Astrocyte (in vitro differentiated cells and primary cell): ENCODE measurements around the gene TMEM128. TPM values are rescaled to one million over a fixed set of nuclear protein-coding genes. Genes with fewer than 3 reads are reported as not detected.
A peak's percentile ranks its signal among the peaks of the same experiment; 100 is the strongest.

ENCODE experiments used
- DNase-seq: peaks from one replicate; pipeline ENCODE4 v3.0.0-alpha.2; 2010; ENCODE audit warnings: low read depth
- FAIRE-seq: peaks from 2 replicates; lab custom pipeline; 2011; peaks lifted over from hg19 to GRCh38; lab: Jason Lieb, UNC
- H2AFZ ChIP-seq: 2 replicates; pipeline ENCODE4 v1.6.0; 2012; ENCODE audit warnings: low read depth, low read length, inconsistent platforms
- H3K27ac ChIP-seq: 2 replicates; pipeline ENCODE4 v1.5.1; 2011; ENCODE audit warnings: low read depth, low read length, inconsistent platforms
- H3K27me3 ChIP-seq: 2 replicates; pipeline ENCODE4 v1.6.0; 2011; ENCODE audit warnings: low read length, inconsistent platforms; ENCODE audit not compliant: insufficient read depth
- H3K36me3 ChIP-seq: 2 replicates; pipeline ENCODE4 v1.5.1; 2011; ENCODE audit warnings: low read length, inconsistent platforms; ENCODE audit not compliant: insufficient read depth
- H3K4me1 ChIP-seq: 2 replicates; pipeline ENCODE4 v1.5.1; 2011; ENCODE audit warnings: low read length, inconsistent platforms; ENCODE audit not compliant: insufficient read depth
- H3K4me2 ChIP-seq: 2 replicates; pipeline ENCODE4 v1.6.0; 2012; ENCODE audit warnings: low read length, inconsistent platforms
- H3K4me3 ChIP-seq: 2 replicates; pipeline ENCODE4 v1.5.1; 2011; ENCODE audit warnings: low read depth, mild to moderate bottlenecking, low read length, inconsistent platforms; ENCODE audit not compliant: insufficient read depth
- H3K79me2 ChIP-seq: 2 replicates; pipeline ENCODE4 v1.6.0; 2012; ENCODE audit warnings: mild to moderate bottlenecking, low read length, inconsistent platforms; ENCODE audit not compliant: insufficient read depth
- H3K9ac ChIP-seq: 2 replicates; pipeline ENCODE4 v1.6.0; 2012; ENCODE audit warnings: mild to moderate bottlenecking, low read length, inconsistent platforms
- H3K9me3 ChIP-seq: 2 replicates; pipeline ENCODE4 v1.5.1; 2012; ENCODE audit warnings: low read depth, mild to moderate bottlenecking, low read length, inconsistent platforms; ENCODE audit not compliant: insufficient read depth
- H4K20me1 ChIP-seq: 2 replicates; pipeline ENCODE4 v1.6.0; 2012; ENCODE audit warnings: low read length, inconsistent platforms; ENCODE audit not compliant: insufficient read depth
- H3K27ac Mint-ChIP-seq: one replicate; pipeline ENCODE4 v1.8.0; 2021; ENCODE audit warnings: mild to moderate bottlenecking, mixed read lengths; ENCODE audit not compliant: unreplicated experiment
- H3K27me3 Mint-ChIP-seq: one replicate; pipeline ENCODE4 v1.8.0; 2021; ENCODE audit warnings: low read depth, mixed read lengths; ENCODE audit not compliant: unreplicated experiment
- H3K36me3 Mint-ChIP-seq: one replicate; pipeline ENCODE4 v1.8.0; 2021; ENCODE audit warnings: low read depth, mixed read lengths; ENCODE audit not compliant: unreplicated experiment
- H3K4me1 Mint-ChIP-seq: one replicate; pipeline ENCODE4 v1.8.0; 2021; ENCODE audit warnings: low read depth, mixed read lengths; ENCODE audit not compliant: unreplicated experiment
- H3K4me3 Mint-ChIP-seq: one replicate; pipeline ENCODE4 v1.8.0; 2021; ENCODE audit warnings: mild to moderate bottlenecking, moderate library complexity, mixed read lengths; ENCODE audit not compliant: unreplicated experiment
- H3K9me3 Mint-ChIP-seq: one replicate; pipeline ENCODE4 v1.8.0; 2021; ENCODE audit warnings: mild to moderate bottlenecking, mixed read lengths; ENCODE audit not compliant: unreplicated experiment
- CTCF ChIP-seq: IDR thresholded peaks from 2 replicates; pipeline ENCODE4 v1.5.1; 2011; ENCODE audit warnings: low read depth, mild to moderate bottlenecking, inconsistent platforms, low read length, moderate library complexity; ENCODE audit not compliant: insufficient read depth
- EZH2 ChIP-seq: IDR thresholded peaks from 2 replicates; pipeline ENCODE4 v1.6.1; 2012; ENCODE audit warnings: mild to moderate bottlenecking, low read length, inconsistent platforms; ENCODE audit not compliant: insufficient read depth
- total RNA-seq: library from RNA; stranded (reverse); gene quantifications from 2 replicates; pipeline ENCODE4 v1.2.1, GENCODE V29; 2021

TMEM128 gene
- total RNA-seq, 1 donor from 2014 or later = 15.2 TPM

- H3K4me3 ChIP-seq = no peak overlapping the region
- Mint-ChIP-seq H3K36me3 (peaks cover 5% of the 10 kb centered on the region), H3K27ac (no peak overlapping the region), H3K4me3 (no peak overlapping the region), H3K4me1 (peaks cover 16% of the 10 kb centered on the region), H3K9me3 (peaks cover 4% of the 10 kb centered on the region), H3K27me3 (no peaks in the 10 kb centered on the region)
- H3K79me2 ChIP-seq = peaks cover 87% of the 10 kb centered on the region
- H3K9ac ChIP-seq = no peak overlapping the region
- H3K27ac ChIP-seq = no peak overlapping the region
- no peak overlapping the region for H2AFZ ChIP-seq
- no peak for FAIRE-seq
- H3K9me3 ChIP-seq = no peaks in the 10 kb centered on the region
- H3K4me1 ChIP-seq = peaks cover 15% of the 10 kb centered on the region
- no peaks in the 10 kb centered on the region for H3K27me3 ChIP-seq
- no peaks in the 10 kb centered on the region for H3K36me3 ChIP-seq
- no peak for DNase-seq
- no peak for TF ChIP-seq CTCF
- TF ChIP-seq EZH2 = no peak
- H3K4me2 ChIP-seq = no peak overlapping the region
- peaks cover 74% of the 10 kb centered on the region for H4K20me1 ChIP-seq
Observed at GRCh38 chr4:4293279-4293678, 45.3 kb upstream of the TMEM128 start.

DNA sequence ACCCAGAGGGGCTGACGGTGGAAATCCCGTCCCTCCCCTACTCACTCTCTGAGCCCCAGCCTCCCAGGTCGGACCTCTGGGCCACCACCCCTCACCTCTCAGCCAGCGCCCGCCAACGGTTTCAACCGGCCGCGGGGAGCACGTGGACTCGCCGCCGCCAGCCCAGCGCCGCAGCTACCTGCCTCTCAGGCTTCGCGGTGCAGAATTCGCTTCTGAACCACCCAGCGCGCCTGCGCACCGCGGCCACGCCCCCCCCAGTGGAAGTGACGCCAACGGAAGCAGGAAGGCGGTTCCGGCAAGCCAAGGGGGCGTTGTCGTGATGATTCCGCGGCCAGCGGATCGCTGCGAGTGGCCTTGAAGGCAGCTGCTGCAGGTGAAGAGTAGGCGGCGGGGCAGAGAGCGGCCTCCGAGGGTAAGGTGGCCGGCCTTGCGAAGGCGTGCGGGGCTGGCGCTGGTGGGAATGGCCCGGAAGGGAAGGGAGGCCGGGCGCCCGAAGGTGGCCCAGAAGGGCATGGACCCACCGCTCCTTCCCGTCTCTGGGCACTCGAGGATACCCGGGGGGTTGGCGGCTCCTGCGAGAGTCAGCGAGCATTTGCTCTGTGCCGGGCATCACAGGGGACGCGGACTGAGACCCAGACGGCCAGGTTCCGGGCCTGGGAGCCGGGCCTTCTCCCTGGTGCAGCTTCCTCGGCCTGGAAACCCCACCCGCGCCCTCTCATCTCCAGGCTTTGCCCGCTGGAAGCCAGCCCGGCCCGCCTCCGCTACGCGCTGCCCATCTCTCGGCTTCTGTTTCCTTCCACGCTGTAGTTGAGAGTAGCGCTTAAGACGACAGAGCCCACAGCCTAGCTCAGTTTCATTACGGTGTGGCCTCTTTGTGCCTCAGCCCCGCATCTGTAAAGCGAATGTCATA lies 42.2 kb upstream of the TMEM128 start, which contains the start of the genes LYAR and ZBTB49:
Gene LYAR (minus strand): TSS at position 214 of the 910 bp plus-strand sequence. CDS start 6,412 bp downstream, outside the sequence.
Gene ZBTB49 (plus strand): TSS at position 311 of the 910 bp plus-strand sequence. CDS start 9,695 bp downstream, outside the sequence.
- peak within 1 kb of the TSS; percentile 87 for H3K9ac ChIP-seq
- Mint-ChIP-seq H3K4me1 (peaks cover 19% of the 10 kb centered on the region), H3K27me3 (no peaks in the 10 kb centered on the region), H3K27ac (peak within 1 kb of the TSS; percentile 22), H3K4me3 (peak within 1 kb of the TSS; percentile 96), H3K9me3 (peaks cover 3% of the 10 kb centered on the region), H3K36me3 (peaks cover 2% of the 10 kb centered on the region)
- FAIRE-seq (no peak), DNase-seq (peak; percentile 77)
- peaks cover 79% of the 10 kb centered on the region for H3K79me2 ChIP-seq
- peaks cover 53% of the 10 kb centered on the region for H4K20me1 ChIP-seq
- peak within 1 kb of the TSS; percentile 100 for H3K4me2 ChIP-seq
- peak within 1 kb of the TSS; percentile 54 for H3K27ac ChIP-seq
- peak within 1 kb of the TSS; percentile 91 for H3K4me3 ChIP-seq
- no peak for TF ChIP-seq CTCF
- TF ChIP-seq EZH2 = no peak
- H3K36me3 ChIP-seq = peaks cover 2% of the 10 kb centered on the region
- H3K9me3 ChIP-seq = no peaks in the 10 kb centered on the region
- H3K27me3 ChIP-seq = no peaks in the 10 kb centered on the region
- H3K4me1 ChIP-seq = peaks cover 15% of the 10 kb centered on the region
- H2AFZ ChIP-seq = peak within 1 kb of the TSS; percentile 87
